SKM-1 (cell line): Measurements from ENCODE around the gene GHR.

Experiments
- DNase-seq: peaks from one replicate; lab custom pipeline; 2025; ENCODE audit not compliant: unreplicated experiment; lab: John Stamatoyannopoulos, UW

GHR gene

DNA sequence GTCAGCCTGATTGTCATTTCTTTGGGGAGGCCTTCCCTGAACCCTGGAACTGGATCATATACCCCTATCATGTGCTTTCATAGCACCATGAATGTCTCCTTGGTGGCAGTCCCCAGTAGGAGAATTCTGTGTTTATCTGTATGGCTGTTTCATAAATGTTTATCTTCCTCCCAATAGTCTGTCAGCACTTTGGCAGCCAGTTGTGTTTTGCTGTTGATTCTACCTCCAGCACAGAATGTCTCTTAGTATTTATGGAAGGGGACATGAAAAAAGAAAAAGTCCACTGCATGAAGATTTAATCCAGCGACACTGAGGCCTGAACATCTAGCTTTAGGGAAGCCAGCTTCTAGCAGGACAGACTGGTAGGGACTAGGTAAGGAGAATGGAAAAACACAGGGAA is 38.3 kb downstream of the GHR start:
- DNase-seq, result no peak

DNA sequence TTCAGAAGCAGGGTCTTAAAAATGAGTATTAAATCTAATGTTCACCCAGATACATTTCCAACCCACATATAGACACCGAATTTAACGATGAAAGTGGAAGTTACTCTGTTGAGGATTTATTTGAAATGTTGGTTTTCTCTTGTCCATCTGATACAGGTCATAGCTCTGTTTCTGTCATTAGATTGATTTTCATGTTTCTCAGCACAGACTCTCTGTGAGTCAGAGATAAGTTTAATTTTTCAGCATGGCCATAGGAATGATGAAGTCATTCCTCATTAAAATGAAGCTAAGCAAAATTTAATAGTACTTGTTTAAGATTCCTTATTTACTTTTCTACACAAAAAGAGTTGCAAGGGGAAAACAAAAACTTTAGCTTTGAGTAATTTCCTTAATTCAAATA is 38.8 kb downstream of the GHR start:
- no peak for DNase-seq

DNA sequence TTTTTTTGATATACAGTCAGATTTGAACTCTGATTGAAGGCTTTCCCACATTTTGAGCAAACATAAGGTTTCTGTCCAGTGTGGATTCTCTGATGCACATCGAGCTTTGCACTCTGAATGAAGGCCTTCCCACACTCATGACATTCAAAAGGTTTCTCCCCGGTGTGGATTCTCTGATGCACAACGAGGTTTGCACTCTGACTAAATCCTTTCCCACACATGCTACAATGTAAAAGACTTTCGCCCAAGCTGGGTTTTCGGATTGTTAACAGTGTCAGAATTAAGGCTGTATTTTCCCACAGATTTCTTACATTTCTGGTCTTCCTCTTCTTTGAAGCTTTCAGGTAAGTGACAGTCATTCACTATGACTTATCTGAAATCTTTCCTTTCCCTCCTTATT is 44.3 kb downstream of the GHR start:
- DNase-seq, result no peak

DNA sequence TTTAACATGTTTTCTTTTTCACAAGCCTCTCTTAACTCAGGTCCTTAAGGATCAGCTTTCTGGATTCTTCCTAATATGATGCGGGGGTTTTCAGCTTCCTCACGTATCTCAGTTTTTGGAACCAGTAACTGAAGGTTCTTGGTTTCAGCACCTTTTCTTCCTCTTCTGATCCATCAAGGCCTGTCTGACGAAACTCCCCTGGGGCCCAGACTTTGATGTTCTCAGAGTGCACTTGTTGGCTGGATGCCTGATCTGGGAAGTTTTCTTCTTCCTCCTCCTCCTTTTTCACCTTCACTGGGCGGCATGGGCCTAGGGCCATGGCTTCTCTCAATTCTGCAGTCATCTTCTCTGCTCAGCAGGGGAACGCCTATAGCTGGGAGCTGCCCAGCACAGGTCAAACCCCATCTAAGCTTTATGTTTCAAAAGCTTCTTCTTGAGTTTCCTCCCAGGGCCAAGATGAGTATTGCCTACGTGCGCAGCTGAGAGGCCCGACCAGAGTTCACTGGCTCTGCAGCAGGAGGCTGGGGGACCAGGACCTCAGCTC is 44.8 kb downstream of the GHR start:
- DNase-seq, result no peak

DNA sequence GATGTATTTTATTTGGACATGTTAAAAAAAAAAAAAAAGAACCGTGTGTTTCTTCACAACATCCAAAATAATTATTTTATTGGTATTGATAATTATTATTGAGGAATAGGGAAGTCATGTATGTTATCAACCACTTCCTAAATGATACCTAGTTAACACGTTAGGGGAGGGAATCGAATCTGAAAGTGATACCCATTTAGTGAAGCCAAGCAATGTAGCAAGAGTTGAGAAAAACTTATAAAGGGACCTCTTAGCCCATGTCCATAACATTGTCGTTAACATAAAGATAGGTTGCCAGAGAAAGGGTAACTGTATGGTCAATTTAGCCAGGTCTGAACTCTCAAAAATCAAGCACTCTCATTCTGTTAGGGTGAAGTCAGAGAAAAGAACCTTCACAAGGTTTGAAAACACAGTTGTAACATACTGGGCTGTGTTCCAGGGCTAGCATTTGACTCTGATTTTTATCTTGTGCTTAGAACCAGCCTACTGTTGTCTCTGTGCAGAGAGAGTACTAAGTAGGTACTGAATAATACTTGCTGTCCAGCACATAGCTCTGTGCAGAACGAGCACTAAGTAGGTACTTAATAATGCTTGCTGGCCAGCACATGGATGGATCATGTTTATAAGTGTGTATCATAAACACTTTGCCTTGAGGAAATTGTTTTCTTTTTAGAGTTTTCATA is 60.4 kb downstream of the GHR start:
- no peak for DNase-seq

DNA sequence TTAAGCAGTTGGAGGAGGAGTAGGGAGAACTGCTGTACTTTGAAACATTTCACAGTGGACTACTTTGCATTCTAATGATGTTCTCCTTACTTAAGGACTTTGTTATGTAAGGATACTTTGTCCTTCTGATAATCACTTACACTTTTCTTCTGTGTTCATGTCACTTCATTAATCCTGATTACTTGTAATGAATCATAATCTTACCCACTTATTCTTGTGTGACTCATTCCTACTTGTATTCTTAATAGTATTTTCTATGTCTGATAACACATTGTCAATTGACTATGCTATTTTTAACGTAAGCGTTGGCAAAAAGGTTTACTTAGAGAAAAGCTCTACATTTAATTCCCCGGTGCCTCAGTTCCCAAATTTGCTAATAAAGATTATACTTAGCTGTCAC is 63.8 kb downstream of the GHR start:
- DNase-seq, result no peak

DNA sequence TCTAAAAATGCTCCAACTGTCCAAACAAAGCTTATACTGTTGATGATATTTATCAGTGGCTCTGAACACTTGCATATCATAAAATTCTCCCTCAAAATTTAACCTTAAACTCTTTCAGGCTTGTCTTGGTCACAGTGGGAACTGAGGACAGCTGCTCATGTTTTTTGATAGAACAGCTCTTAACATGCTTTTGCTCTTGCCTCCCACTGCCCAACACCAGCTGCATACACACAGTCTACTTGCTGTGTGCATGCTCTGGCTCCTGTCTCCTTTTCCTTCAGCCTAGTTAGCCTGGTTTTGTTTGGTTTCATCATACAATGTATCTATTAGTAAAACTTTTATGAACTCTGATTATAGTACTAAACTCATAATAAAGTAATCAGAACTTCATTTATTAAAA is 64.6 kb downstream of the GHR start:
- no peak for DNase-seq

DNA sequence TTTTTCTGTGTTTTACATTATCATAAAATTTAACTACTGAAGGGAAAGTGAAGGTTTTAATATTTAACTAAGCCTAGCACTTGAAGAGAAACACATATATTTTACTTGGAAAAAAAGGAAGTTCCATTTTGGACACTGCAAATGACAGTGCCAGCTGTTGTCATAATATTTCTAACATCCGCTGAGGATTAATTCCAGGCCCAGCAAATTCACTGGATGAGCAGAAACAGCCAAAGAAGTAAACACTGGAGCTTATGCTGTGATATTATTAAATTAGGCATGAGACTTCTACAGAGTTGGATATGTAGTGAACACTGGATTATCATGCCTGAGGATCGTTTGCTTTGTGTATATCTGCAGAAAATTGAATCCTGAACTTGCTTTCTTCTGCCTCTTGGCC is 67.6 kb downstream of the GHR start:
- no peak for DNase-seq

DNA sequence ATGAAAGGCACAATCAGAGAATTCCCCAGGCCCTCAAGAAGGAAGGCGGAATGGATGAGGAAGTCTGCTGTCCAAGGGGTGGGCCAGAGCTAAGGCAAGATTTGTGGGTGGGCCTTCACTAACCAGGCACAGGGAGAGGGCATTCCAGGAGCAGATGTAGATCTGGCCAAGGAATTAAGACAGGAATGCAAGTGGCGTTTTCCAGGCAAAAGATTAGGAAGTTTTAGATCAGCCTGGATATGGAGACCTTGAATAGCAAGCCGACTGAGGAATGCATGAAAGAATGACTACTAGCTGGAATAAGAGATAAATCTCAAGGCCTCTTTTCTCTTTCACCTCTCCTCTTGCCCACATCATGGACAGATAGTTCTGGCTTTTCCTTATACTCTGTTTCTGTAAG is 68.5 kb downstream of the GHR start:
- no peak for DNase-seq

DNA sequence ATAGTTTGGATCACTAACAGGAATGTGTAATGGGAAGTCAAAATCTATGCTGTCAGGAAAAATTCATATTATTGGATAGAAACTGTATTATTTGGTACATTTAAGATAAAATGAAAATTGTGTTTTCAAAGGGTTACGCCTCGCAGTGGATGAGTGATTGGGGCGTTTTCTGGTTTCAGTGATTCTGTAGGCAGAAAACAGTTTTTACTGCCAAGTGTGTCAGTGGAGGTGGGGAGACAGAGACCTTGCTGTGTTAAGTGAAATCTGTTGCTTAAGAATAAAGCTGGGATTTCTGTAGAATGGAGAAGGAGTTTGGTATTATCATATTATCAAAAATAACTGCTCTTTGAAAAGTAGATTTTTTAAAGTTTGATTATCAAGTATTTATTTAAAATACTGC is 69.7 kb downstream of the GHR start:
- DNase-seq, result no peak

DNA sequence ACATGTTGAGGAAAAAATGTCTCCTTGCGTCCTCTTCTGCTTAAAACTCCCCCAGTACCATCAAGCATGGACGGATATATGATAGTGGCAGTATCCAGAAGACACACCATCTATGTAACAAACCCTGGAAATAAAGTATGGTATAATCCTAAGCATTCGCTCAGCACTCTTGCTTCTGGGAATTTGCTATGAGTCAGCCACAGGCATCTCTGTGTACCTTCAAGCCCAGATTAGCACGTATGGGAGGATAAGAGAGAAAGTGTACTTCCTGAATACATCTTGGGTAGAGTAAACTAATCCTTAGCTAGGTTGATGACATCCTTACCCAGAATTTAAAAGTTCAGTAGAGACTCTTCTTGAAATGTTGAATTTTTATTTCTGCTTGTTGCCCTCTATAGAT is 71.2 kb downstream of the GHR start:
- no peak for DNase-seq

DNA sequence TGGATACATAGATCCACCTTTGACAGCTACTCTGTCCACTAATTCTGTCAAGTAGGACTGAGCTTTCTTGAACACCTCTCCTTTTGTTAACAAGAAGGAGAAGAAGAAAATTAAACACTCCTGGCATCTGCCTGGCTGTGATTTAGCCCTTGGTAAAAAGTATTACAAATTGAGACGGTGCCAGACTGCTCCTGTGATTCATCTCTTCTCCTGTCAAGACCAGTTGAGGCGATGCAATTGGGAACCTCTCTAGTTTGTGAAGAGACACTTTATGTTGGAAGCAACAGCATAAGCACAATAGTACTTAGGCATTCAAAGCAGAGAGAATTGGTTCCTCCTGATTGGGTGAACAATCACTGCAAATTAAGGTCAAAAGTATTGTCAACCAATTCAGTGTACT is 72.7 kb downstream of the GHR start:
- no peak for DNase-seq

DNA sequence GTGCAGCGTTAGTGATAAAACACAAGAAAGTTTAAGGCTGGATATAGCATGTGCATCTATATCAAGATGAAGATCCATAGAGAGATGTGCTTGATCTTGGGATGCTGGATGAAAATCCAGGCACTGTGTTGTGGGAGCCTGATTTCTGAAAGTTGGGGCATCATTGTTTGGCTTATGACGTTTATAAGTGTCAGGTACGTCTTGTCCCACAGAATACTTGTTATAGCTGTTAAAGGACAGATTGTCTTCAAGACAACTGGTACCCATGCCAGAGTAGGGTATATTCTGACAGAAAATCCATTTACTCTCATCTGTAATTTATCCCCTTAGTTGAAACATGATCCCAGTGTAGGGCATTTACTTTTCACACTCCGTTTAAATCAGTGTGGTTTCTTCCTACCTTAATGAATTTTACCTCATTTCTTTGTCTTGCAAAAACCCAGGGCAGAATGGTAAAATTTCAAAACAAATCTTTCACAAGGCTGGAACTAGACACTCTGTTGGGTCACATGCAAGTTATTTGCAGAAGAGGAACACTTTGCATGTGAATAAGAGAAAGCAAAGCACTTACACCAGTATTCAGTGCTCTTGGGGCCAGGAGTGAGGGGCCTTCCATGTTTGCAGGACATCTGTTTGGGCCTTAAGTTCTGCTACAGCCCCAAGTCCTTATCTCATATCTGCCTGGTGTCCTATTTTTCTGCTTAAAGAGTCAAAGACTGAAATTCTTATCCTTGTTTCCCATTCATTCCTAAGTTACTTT is 73.3 kb downstream of the GHR start:
- DNase-seq, result no peak

DNA sequence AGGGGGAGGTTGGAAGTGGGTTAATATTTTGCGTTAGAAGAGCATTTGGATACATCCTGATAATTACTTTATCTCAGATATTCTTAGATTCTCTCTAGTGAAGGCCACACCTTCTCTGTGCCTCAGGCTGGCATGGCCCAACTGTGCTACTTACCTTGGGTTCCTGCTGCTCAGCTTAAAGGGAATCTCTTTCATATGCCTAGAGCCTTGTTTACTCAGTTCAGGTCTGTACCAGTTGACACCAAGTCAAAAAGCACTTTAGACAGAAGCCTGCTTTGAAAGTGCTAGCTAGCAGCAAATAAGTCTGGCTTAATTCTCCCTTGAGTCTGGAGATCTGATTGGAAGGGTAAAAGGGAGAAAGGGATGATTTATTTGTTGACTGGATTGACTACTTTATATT is 74.8 kb downstream of the GHR start:
- no peak for DNase-seq

DNA sequence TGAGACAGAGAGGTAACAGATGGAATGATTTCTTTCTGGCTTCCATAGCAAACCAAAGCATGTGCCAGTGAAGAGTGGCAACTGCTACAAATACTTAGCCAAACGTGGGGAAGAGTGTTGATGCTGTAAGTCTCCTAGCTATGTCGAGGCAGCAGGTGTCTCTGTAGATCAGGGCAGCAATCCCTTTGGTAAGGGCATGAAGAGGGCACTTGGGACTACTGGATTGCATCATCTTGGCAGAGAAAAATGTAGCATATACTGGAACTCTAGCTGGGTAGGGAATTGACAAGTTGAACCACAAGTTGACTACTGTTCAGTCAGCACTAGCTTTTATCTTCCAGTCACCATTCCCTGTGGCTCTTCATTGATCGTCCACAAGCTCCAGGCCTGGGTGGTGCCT is 75.8 kb downstream of the GHR start:
- no peak for DNase-seq

DNA sequence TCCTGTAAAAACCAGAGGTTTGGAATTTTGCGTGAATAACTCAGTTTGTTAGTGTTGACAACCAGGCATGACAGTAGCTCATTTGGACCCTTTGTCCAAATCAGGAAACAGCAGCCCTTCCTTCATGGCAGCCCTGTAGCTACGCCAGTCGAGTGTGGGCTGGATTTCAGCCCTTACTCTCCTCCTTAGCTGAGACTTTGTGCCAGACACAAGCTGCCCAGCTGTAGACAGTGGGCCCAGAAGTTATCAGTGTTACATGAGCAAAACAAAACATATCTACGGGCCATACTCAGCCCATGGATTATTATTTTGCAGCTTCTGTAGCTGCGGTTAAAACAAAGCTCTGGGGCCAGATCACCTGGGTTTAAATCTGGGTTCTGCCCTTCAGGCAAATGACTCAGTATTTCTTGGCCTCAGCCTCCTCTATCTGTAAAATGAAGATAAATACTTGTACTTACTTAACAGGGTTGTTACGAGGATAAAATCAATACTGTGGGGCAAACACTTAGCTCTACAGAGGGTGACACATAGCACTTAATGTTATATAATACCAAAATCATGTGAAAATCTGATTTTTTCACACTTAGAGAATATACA is 76.9 kb downstream of the GHR start:
- DNase-seq, result no peak

DNA sequence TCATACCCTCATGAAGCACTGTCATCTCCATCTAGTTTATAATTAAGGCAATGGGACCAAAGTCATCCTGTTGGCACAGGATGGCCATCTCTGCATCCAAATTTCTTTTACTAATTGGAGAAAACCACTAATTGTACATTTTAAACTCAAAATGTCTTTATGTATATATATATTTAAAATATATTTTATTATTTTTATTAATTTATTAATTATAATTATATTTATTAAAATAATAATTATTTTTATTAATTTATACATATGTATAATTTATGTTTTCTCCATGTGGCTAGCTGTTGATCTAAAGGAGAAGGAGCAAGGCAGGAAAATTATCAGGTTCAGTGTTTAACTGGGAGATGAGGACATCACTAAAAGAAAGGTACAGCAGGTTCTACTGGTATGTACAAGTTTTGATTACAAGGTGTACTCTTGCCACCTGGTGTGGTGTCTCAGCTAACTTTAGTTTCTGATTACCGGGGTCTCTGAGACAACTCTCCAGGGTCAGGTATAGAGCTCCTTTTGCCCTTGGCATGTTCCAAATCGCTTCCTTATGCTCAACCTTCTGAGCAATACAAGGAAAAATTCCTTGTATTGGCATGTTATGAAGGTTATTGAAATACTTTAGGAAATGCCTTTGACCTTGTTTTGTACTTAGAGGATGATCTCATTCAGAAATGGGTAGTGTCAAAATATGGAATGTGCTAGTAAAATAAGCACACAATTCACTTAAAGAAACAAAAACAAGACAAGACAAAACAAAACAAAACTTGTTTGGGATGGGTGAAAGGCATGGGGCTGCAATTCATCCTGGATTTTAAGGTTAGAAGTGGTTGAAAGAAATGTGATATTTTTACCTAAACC is 79.6 kb downstream of the GHR start:
- DNase-seq, result no peak

DNA sequence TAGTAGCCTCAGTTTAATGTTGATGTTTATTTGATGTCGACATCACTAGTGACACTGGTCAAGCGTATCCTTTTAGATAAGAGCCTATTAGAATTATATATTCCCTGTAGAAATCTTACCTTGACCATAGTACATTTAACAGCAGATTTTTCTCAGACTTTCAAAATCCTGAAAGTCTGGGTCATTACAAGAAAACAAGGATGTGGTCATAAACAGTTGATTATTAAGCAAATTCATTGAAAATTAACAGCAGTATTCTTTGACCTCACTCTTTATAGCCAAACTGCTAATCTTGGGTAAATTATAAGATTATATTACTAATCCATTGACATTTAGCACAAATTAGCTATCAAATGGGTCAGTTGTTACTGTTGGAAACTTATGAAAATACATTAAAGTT is 83.4 kb downstream of the GHR start:
- DNase-seq, result no peak

DNA sequence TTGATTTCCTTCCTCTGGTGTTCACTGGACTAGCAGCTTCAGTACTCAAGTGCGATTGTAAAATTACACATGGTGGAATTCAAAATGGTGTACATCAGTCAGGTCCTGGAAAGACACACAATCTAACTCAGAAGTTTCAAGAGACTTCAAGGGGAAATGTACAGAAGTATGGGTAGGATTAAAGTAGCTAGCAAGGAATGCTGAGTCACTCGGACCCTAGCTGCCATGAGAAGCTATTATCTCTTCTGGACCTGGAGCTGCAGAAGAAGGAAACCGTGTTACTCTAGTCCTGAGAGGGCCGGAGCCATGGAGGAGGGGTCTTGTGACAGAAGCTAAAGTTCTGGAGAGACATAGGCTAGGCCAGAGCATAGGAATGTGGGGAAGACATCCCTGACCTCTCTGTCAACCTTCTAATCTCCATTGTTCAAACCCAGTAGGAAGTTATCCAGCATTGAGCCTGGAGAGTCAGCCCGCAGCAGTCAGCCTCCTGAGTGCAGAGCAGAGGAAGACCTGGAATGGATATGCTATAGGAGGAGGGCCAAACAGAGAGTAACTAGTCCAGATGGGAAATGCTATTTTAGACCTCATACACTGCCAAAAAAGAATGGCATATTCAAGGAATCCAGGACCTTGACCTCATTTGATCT is 84.3 kb downstream of the GHR start:
- DNase-seq, result no peak

DNA sequence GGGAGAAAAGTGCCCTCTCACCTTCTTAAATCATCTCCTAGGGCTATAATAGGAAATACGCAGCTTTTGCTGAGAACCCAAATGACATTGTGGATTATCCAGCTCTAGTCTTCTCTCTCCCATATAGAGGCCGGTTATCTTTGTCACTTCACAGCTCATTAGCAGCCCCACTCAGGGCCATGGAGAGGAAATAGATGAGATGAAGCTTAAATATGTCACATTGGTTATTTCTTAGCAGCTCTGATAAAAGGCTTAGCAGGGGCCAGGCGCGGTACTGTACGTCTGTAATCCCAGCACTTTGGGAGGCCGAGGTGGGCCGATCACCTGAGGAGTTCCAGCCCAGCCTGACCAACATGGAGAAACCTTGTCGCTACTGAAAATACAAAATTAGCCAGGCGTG is 90.0 kb downstream of the GHR start:
- DNase-seq, result no peak

DNA sequence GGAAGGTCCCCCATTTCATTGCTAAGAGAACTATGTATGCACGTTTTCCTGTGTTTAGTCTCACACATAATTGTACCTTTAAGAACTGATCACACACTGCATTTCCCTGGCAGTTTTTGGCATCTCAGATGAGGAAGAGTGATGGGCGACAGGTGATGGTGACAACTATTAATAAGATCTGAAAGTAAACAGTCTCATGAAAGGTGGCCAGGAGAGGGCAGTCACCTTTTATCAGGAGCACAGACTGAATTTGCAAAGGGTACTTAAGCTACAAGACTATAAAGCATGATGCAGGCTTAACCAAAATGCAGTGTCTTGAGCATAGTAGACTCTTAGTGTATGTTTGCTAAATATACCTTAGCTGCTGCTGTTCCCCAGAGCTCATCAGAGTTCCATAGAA is 91.5 kb downstream of the GHR start:
- DNase-seq, result no peak
